H1 (cell line): ENCODE measurements around the gene KCNJ18. TPM values are rescaled to one million over a fixed set of nuclear protein-coding genes. Genes with fewer than 3 reads are reported as not detected.
"Not testable (repeated sequence)": the region's sequence is repeated elsewhere in the genome, so short reads cannot be mapped to it uniquely, and the experiment has no call there.

ENCODE experiments used
- CTCF ChIA-PET: fragments of 300-600 bp; sonication (Branson Sonifier 250); formaldehyde crosslinking; loops from one replicate; lab custom pipeline; 2021; ENCODE audit not compliant: partially characterized antibody; lab: Charles Lee
- POLR2A ChIA-PET: fragments of 300-600 bp; sonication (Branson Sonifier 250); formaldehyde crosslinking; loops from one replicate; lab custom pipeline; 2021; ENCODE audit warnings: inconsistent platforms; ENCODE audit not compliant: partially characterized antibody; lab: Charles Lee
- DNase-seq, 2 experiments: peaks; one replicate each; pipeline versions ENCODE4 v3.0.0 to v3.0.0-alpha.2; 2010 to 2022; ENCODE audit warnings: low spot score in 2 of 2, low read depth in 1 of 2, mixed read lengths in 1 of 2
- FAIRE-seq: peaks from 2 replicates; lab custom pipeline; 2011; peaks lifted over from hg19 to GRCh38; lab: Jason Lieb, UNC
- H2AFZ ChIP-seq: 2 replicates; pipeline ENCODE4 v1.8.1; 2012; ENCODE audit warnings: low read length, inconsistent platforms
- H2AK5ac ChIP-seq: 2 replicates; pipeline ENCODE4 v1.6.1; 2013; ENCODE audit warnings: low read depth, low read length
- H2BK120ac ChIP-seq: replicated peaks from 2 replicates; pipeline ENCODE3; 2013; ENCODE audit warnings: low read depth, low read length, inconsistent platforms
- H2BK12ac ChIP-seq: 2 replicates; pipeline ENCODE4 v1.6.1; 2013; ENCODE audit warnings: low read depth, low read length
- H2BK15ac ChIP-seq: 2 replicates; pipeline ENCODE4 v1.6.1; 2013; ENCODE audit warnings: low read length
- H2BK20ac ChIP-seq: 2 replicates; pipeline ENCODE4 v1.6.1; 2013; ENCODE audit warnings: low read length
- H2BK5ac ChIP-seq: 2 replicates; pipeline ENCODE4 v1.6.1; 2013; ENCODE audit warnings: low read depth, low read length
- H3K14ac ChIP-seq: 2 replicates; pipeline ENCODE4 v1.6.1; 2013; ENCODE audit warnings: inconsistent platforms; ENCODE audit not compliant: insufficient read length
- H3K18ac ChIP-seq: 2 replicates; pipeline ENCODE4 v1.6.1; 2013; ENCODE audit warnings: low read length; ENCODE audit errors: extremely low read depth
- H3K23ac ChIP-seq: 2 replicates; pipeline ENCODE4 v1.6.1; 2013; ENCODE audit warnings: inconsistent platforms; ENCODE audit not compliant: insufficient read length
- H3K23me2 ChIP-seq: 2 replicates; pipeline ENCODE4 v1.6.1; 2013; ENCODE audit warnings: low read depth, low read length
- H3K27ac ChIP-seq: 2 replicates; pipeline ENCODE4 v1.6.1; 2011; ENCODE audit warnings: low read depth, low read length, inconsistent platforms
- H3K27me3 ChIP-seq, 4 experiments: replicated peaks in 1 of 4; 1 replicate in 1 of 4; 2 replicates in 3 of 4; pipeline versions ENCODE4 v1.6.1 to v1.8.1; 2011 to 2013; ENCODE audit warnings: low read length in 3 of 4, mild to moderate bottlenecking in 3 of 4, inconsistent platforms in 2 of 4, mixed read lengths in 2 of 4, moderate library complexity in 1 of 4; ENCODE audit not compliant: control insufficient read depth in 3 of 4, insufficient read depth in 3 of 4; ENCODE audit errors: extremely low read depth in 1 of 4
- H3K36me3 ChIP-seq, 4 experiments: 2 replicates each; pipeline versions ENCODE4 v1.6.1 to v1.8.1; 2011 to 2013; ENCODE audit warnings: mild to moderate bottlenecking in 4 of 4, low read length in 3 of 4, moderate library complexity in 2 of 4, control low read depth in 1 of 4, inconsistent platforms in 1 of 4; ENCODE audit not compliant: insufficient read depth in 4 of 4, control insufficient read depth in 2 of 4
- H3K4ac ChIP-seq: replicated peaks from 2 replicates; pipeline ENCODE3; 2013; ENCODE audit warnings: low read length, low read depth, mixed read lengths, inconsistent platforms; ENCODE audit not compliant: insufficient read length
- H3K4me1 ChIP-seq, 4 experiments: replicated peaks in 1 of 4; 1 replicate in 1 of 4; 2 replicates in 3 of 4; pipeline versions ENCODE4 v1.6.1 to v1.8.1; 2011 to 2013; ENCODE audit warnings: low read length in 3 of 4, inconsistent platforms in 2 of 4, mixed read lengths in 1 of 4; ENCODE audit not compliant: insufficient read depth in 4 of 4, control insufficient read depth in 3 of 4
- H3K4me2 ChIP-seq, 2 experiments: 2 replicates each; pipeline versions ENCODE4 v1.6.1 to v1.8.1; 2011 to 2013; ENCODE audit warnings: low read depth in 2 of 2, low read length in 2 of 2, control low read depth in 1 of 2, inconsistent platforms in 1 of 2, mild to moderate bottlenecking in 1 of 2; ENCODE audit not compliant: insufficient read depth in 1 of 2
- H3K4me3 ChIP-seq, 4 experiments: fragments of 200-600, 300-600 bp in 1 of 4; sonication (generic), shearing (Covaris generic), sonication (Bioruptor Twin) in 1 of 4; 2 replicates each; pipeline versions ENCODE4 v1.5.1 to v1.8.1; 2011 to 2016; ENCODE audit warnings: low read length in 4 of 4, low read depth in 3 of 4, control low read depth in 2 of 4, inconsistent platforms in 2 of 4, mild to moderate bottlenecking in 2 of 4, mixed read lengths in 1 of 4, moderate library complexity in 1 of 4; ENCODE audit not compliant: insufficient read depth in 2 of 4; ENCODE audit errors: extremely low read depth in 1 of 4
- H3K56ac ChIP-seq: replicated peaks from 2 replicates; pipeline ENCODE3; 2013; ENCODE audit warnings: low read depth, mild to moderate bottlenecking, mixed read lengths, low read length, inconsistent platforms; ENCODE audit not compliant: insufficient read length
- H3K79me1 ChIP-seq: 2 replicates; pipeline ENCODE4 v1.6.1; 2013; ENCODE audit warnings: low read depth, low read length, control low read depth
- H3K79me2 ChIP-seq, 2 experiments: 2 replicates each; pipeline versions ENCODE4 v1.6.1 to v1.8.1; 2012 to 2013; ENCODE audit warnings: low read length in 2 of 2, mild to moderate bottlenecking in 2 of 2, inconsistent platforms in 1 of 2; ENCODE audit not compliant: insufficient read depth in 2 of 2, control insufficient read depth in 1 of 2
- H3K9ac ChIP-seq, 4 experiments: replicated peaks in 1 of 4; 1 replicate in 1 of 4; 2 replicates in 3 of 4; pipeline versions ENCODE4 v1.6.1 to v1.8.1; 2011 to 2013; ENCODE audit warnings: low read depth in 3 of 4, low read length in 3 of 4, control low read depth in 2 of 4, mild to moderate bottlenecking in 2 of 4, moderate library complexity in 2 of 4, inconsistent platforms in 1 of 4; ENCODE audit errors: extremely low read depth in 1 of 4
- H3K9me3 ChIP-seq, 2 experiments: 2 replicates each; pipeline versions ENCODE4 v1.6.1 to v1.8.1; 2012 to 2013; ENCODE audit warnings: mild to moderate bottlenecking in 2 of 2, moderate library complexity in 2 of 2, control low read depth in 1 of 2, inconsistent platforms in 1 of 2, low read depth in 1 of 2, low read length in 1 of 2, mixed read lengths in 1 of 2; ENCODE audit not compliant: insufficient read depth in 2 of 2
- H4K20me1 ChIP-seq, 2 experiments: replicated peaks in 1 of 2; 2 replicates each; pipeline versions ENCODE3 to v1.8.1; 2011 to 2013; ENCODE audit warnings: inconsistent platforms in 2 of 2, low read length in 2 of 2, mild to moderate bottlenecking in 1 of 2; ENCODE audit not compliant: insufficient read depth in 2 of 2, control insufficient read depth in 1 of 2
- H4K5ac ChIP-seq: 2 replicates; pipeline ENCODE4 v1.6.1; 2013; ENCODE audit warnings: low read length, low read depth, mixed read lengths, inconsistent platforms; ENCODE audit not compliant: insufficient read length
- H4K8ac ChIP-seq: 2 replicates; pipeline ENCODE4 v1.8.0; 2013; ENCODE audit warnings: mild to moderate bottlenecking, moderate library complexity, low read length, inconsistent platforms; ENCODE audit not compliant: insufficient read depth; ENCODE audit errors: extremely low read depth
- H4K91ac ChIP-seq: replicated peaks from 2 replicates; pipeline ENCODE3; 2013; ENCODE audit warnings: low read length, mixed read lengths, inconsistent platforms; ENCODE audit not compliant: insufficient read length
- WGBS, 2 experiments: shearing (Covaris generic) in 1 of 2; methylation state at CpG; one replicate each; pipeline versions ENCODE4 v1.1.6 to v1.1.7; 2013 to 2015; ENCODE audit warnings: low lambda C conversion rate in 2 of 2, mixed read lengths in 2 of 2, inconsistent platforms in 1 of 2, low coverage in 1 of 2, missing lambda C conversion rate in 1 of 2; ENCODE audit not compliant: insufficient replicate concordance in 2 of 2, insufficient coverage in 1 of 2, insufficient read length in 1 of 2; ENCODE audit errors: extremely low coverage in 1 of 2, missing lambda C conversion rate in 1 of 2; 5-methylcytosine and 5-hydroxymethylcytosine counted together
- polyA plus RNA-seq, 7 experiments: library from polyadenylated mRNA; depleted of rRNA in 3 of 7; stranded (reverse) in 5 of 7; unstranded in 2 of 7; fragments of >200 nt in 5 of 7; fragments of 200-250 nt in 2 of 7; gene quantifications; 1 replicate in 5 of 7; 2 replicates in 1 of 7; 4 replicates in 1 of 7; pipeline versions ENCODE4 v1.2.1 to v1.2.3, GENCODE V29; 2011 to 2013; ENCODE audit warnings: missing spikeins in 2 of 7, mixed read lengths in 2 of 7
- total RNA-seq: library from RNA; stranded (reverse); fragmentation: NEBNext Ultra II Directional; extraction: Animal tissue kit (Norgen Biotek cat#: 25700); gene quantifications from 2 replicates; pipeline ENCODE4 v1.2.1, GENCODE V29; 2021

The KCNJ18 gene
- total and polyA plus RNA-seq, 2 of the 8 experiments (the other 6 are each of a cell fraction or from before 2014, with no cell fraction given): not detected

GRCh38 chr17:21709994-21710393 lies 17.7 kb downstream of the KCNJ18 start:
- H3K9me3 ChIP-seq: peaks cover 32 to 72% of the 10 kb centered on the region in 2 experiments
- H3K23me2 ChIP-seq, FAIRE-seq, H4K91ac ChIP-seq, H3K23ac ChIP-seq, H4K8ac ChIP-seq, H3K14ac ChIP-seq, H3K27me3 ChIP-seq, H3K79me1 ChIP-seq, H2AFZ ChIP-seq, H3K4me3 ChIP-seq, H3K27ac ChIP-seq, H3K4ac ChIP-seq, H4K5ac ChIP-seq, H3K4me2 ChIP-seq, H2BK12ac ChIP-seq, H2BK20ac ChIP-seq, H3K79me2 ChIP-seq, H2BK5ac ChIP-seq, H3K9ac ChIP-seq, H2AK5ac ChIP-seq, H2BK120ac ChIP-seq, DNase-seq, POLR2A ChIA-PET, H4K20me1 ChIP-seq, H2BK15ac ChIP-seq, H3K4me1 ChIP-seq, CTCF ChIA-PET, H3K18ac ChIP-seq, H3K56ac ChIP-seq, H3K36me3 ChIP-seq: not testable (repeated sequence)
- 30% methylated on average over 2 of the region's 8 CpGs; no CpG with 5 or more reads in 1 of the 2 experiments for WGBS, 2 experiments

GRCh38 chr17:21710486-21710885 lies 18.2 kb downstream of the KCNJ18 start:
- H3K79me2 ChIP-seq, H3K27ac ChIP-seq, H4K20me1 ChIP-seq, H2BK15ac ChIP-seq, H3K56ac ChIP-seq, H3K23ac ChIP-seq, H2BK5ac ChIP-seq, H2AFZ ChIP-seq, CTCF ChIA-PET, H3K23me2 ChIP-seq, H3K4me3 ChIP-seq, H3K18ac ChIP-seq, H2BK12ac ChIP-seq, H2AK5ac ChIP-seq, H3K4me2 ChIP-seq, H3K4me1 ChIP-seq, H3K4ac ChIP-seq, H3K14ac ChIP-seq, H3K27me3 ChIP-seq, H2BK120ac ChIP-seq, H3K9ac ChIP-seq, FAIRE-seq, DNase-seq, H3K36me3 ChIP-seq, POLR2A ChIA-PET, H3K79me1 ChIP-seq, H4K91ac ChIP-seq, H4K8ac ChIP-seq, H2BK20ac ChIP-seq, H4K5ac ChIP-seq: not testable (repeated sequence)
- H3K9me3 ChIP-seq: peaks cover 27 to 72% of the 10 kb centered on the region in 2 experiments
- WGBS, 2 experiments: 69% methylated on average over 2 of the region's 3 CpGs; no CpG with 5 or more reads in 1 of the 2 experiments
